ENCODE measurements around the gene MRPS10. TPM values are rescaled to one million over a fixed set of nuclear protein-coding genes. Genes with fewer than 3 reads are reported as not detected.

The MRPS10 gene
- total RNA-seq, 1 experiment from 2014 or later = 67.6 TPM

- H3K27ac ChIP-seq (ENCODE audit: low read length) = peak overlapping the region; percentile 100
- no peaks in the 10 kb centered on the region for H3K9me3 ChIP-seq (ENCODE audit: control insufficient read depth, insufficient read depth, low read depth, low read length)
- peaks cover 44% of the 10 kb centered on the region for H3K4me1 ChIP-seq (ENCODE audit: control insufficient read depth, insufficient read depth, low read length)
- no TSS peak for BruUV-seq (replicated peaks)
- ATAC-seq = no peak
- no peak overlapping the region for H3K4me3 ChIP-seq (ENCODE audit: low read depth in 2 of 2, low read length in 2 of 2)
- peaks cover 2% of the 10 kb centered on the region for H3K36me3 ChIP-seq (ENCODE audit: control insufficient read depth, insufficient read depth, low read length)
- ChIA-PET POLR2A (no interaction called here), CTCF (no interaction called here)
- no peaks in the 10 kb centered on the region for H3K27me3 ChIP-seq (ENCODE audit: control insufficient read depth, insufficient read depth, low read length)
- no peak for DNase-seq (ENCODE audit: low read depth, low spot score)
- in situ Hi-C loops (cut with HindIII; ENCODE audit: low pct_unique_long_range_greater_than_20kb, low sequenced_read_pairs) = no loop called here
- intact Hi-C loops (cut with micrococcal nuclease; ENCODE audit: unreplicated experiment) = no loop called here
- TF ChIP-seq REST (IDR thresholded peaks at IDR 0.05; ENCODE audit: insufficient read depth in 1 of 2, low read depth in 2 of 2, low read length in 1 of 2) = no peak
- TF ChIP-seq TCF7L2 (IDR thresholded peaks at IDR 0.05; ENCODE audit: low read depth, low read length) = no peak
- TF ChIP-seq SIN3A (IDR thresholded peaks at IDR 0.05; ENCODE audit: borderline replicate concordance, insufficient read depth, low read depth, low read length) = no peak
These were observed 14.4 kb upstream of the MRPS10 start for GRCh38 chr6:42232035-42232434.

- DNase-seq (ENCODE audit: low read depth, low spot score) (no peak), ATAC-seq (no peak; the same call in 1 of the 2 replicates)
- in situ Hi-C loops (cut with HindIII; ENCODE audit: low pct_unique_long_range_greater_than_20kb, low sequenced_read_pairs) (no loop called here), intact Hi-C loops (cut with micrococcal nuclease; ENCODE audit: unreplicated experiment) (no loop called here)
- H3K4me1 ChIP-seq (ENCODE audit: control insufficient read depth, insufficient read depth, low read length) = peaks cover 58% of the 10 kb centered on the region
- ChIA-PET CTCF (interaction anchor here (0.6 to 1.0 kb wide), 5 partner anchors 12 to 443 kb away, joined by 3 to 6 read pairs (median 4); partner anchors contain the start of gene TOMM6), POLR2A (interaction anchor here (0.5 kb wide), 1 partner anchor 1363 kb away, joined by 3 read pairs; no protein-coding TSS in a partner anchor)
- no TSS peak for BruUV-seq (replicated peaks)
- H3K36me3 ChIP-seq (ENCODE audit: control insufficient read depth, insufficient read depth, low read length) = peaks cover 2% of the 10 kb centered on the region
- H3K27ac ChIP-seq (ENCODE audit: low read length) = peak overlapping the region; percentile 100
- H3K27me3 ChIP-seq (ENCODE audit: control insufficient read depth, insufficient read depth, low read length) = no peaks in the 10 kb centered on the region
- no peaks in the 10 kb centered on the region for H3K9me3 ChIP-seq (ENCODE audit: control insufficient read depth, insufficient read depth, low read depth, low read length)
- no peak overlapping the region for H3K4me3 ChIP-seq (ENCODE audit: low read depth in 2 of 2, low read length in 2 of 2)
- no peak for TF ChIP-seq TCF7L2 (IDR thresholded peaks at IDR 0.05; ENCODE audit: low read depth, low read length)
- TF ChIP-seq CTCF (IDR thresholded peaks at IDR 0.05) = peak; percentile 80
- no peak for TF ChIP-seq POLR2AphosphoS5 (IDR thresholded peaks at IDR 0.05; ENCODE audit: low read depth, low read length)
- TF ChIP-seq SIN3A (IDR thresholded peaks at IDR 0.05; ENCODE audit: borderline replicate concordance, insufficient read depth, low read depth, low read length) = no peak
- no peak for TF ChIP-seq REST (IDR thresholded peaks at IDR 0.05; ENCODE audit: insufficient read depth in 1 of 2, low read depth in 2 of 2, low read length in 1 of 2)
These were observed 13.0 kb upstream of the MRPS10 start for GRCh38 chr6:42230345-42231321.

Measured in Panc1 (cell line).